T-helper 1 cell treated with Interleukin-12 subunit alpha and Interleukin-12 subunit beta and Interleukin-4 antibody, amounts not matched to agents 30 μg/mL and 1 μg/mL, for 36 hours (primary cell): ENCODE measurements around the gene FYTTD1.

Source experiments
- H3K27ac Mint-ChIP-seq: one replicate; pipeline ENCODE4 v1.8.0; 2021; ENCODE audit warnings: mild to moderate bottlenecking, mixed read lengths
- H3K27me3 Mint-ChIP-seq: one replicate; pipeline ENCODE4 v1.8.0; 2021; ENCODE audit warnings: low read depth, mixed read lengths
- H3K36me3 Mint-ChIP-seq: one replicate; pipeline ENCODE4 v1.8.0; 2021; ENCODE audit warnings: low read depth, mixed read lengths
- H3K4me1 Mint-ChIP-seq: one replicate; pipeline ENCODE4 v1.8.0; 2021; ENCODE audit warnings: low read depth, mixed read lengths
- H3K4me3 Mint-ChIP-seq: one replicate; pipeline ENCODE4 v1.8.0; 2021; ENCODE audit warnings: mild to moderate bottlenecking, moderate library complexity, mixed read lengths
- H3K9me3 Mint-ChIP-seq: one replicate; pipeline ENCODE4 v1.8.0; 2021; ENCODE audit warnings: mixed read lengths

Gene FYTTD1

GRCh38 chr3:197820550-197821335 lies 71.1 kb downstream of the FYTTD1 start:
- Mint-ChIP-seq H3K4me1 (peaks cover 4% of the 10 kb centered on the region), H3K27ac (peak overlapping the region; percentile 23), H3K36me3 (peaks cover 17% of the 10 kb centered on the region), H3K27me3 (no peaks in the 10 kb centered on the region), H3K9me3 (no peaks in the 10 kb centered on the region), H3K4me3 (no peak overlapping the region)

- peaks cover 30% of the 10 kb centered on the region for H3K36me3 Mint-ChIP-seq
- no peaks in the 10 kb centered on the region for H3K9me3 Mint-ChIP-seq
- no peak overlapping the region for H3K27ac Mint-ChIP-seq
- H3K4me3 Mint-ChIP-seq: no peak overlapping the region
- no peaks in the 10 kb centered on the region for H3K4me1 Mint-ChIP-seq
- H3K27me3 Mint-ChIP-seq: no peaks in the 10 kb centered on the region
Observed at GRCh38 chr3:197829397-197830045, 79.8 kb downstream of the FYTTD1 start.

GRCh38 chr3:197830308-197830966 lies 80.8 kb downstream of the FYTTD1 start:
- Mint-ChIP-seq H3K4me1 (no peaks in the 10 kb centered on the region), H3K9me3 (no peaks in the 10 kb centered on the region), H3K27ac (no peak overlapping the region), H3K27me3 (no peaks in the 10 kb centered on the region), H3K36me3 (peaks cover 31% of the 10 kb centered on the region), H3K4me3 (no peak overlapping the region)

GRCh38 chr3:197830967-197831313 lies 81.3 kb downstream of the FYTTD1 start:
- Mint-ChIP-seq H3K36me3 (peaks cover 35% of the 10 kb centered on the region), H3K4me3 (no peak overlapping the region)

GRCh38 chr3:197833930-197834715 lies 84.4 kb downstream of the FYTTD1 start:
- Mint-ChIP-seq H3K36me3 (peaks cover 35% of the 10 kb centered on the region), H3K9me3 (no peaks in the 10 kb centered on the region), H3K4me3 (no peak overlapping the region), H3K27me3 (no peaks in the 10 kb centered on the region), H3K27ac (no peak overlapping the region), H3K4me1 (peaks cover 2% of the 10 kb centered on the region)

More at GRCh38 chr3:197830967-197831313, 81.3 kb downstream of the FYTTD1 start:
- Mint-ChIP-seq H3K9me3 (no peaks in the 10 kb centered on the region), H3K27me3 (no peaks in the 10 kb centered on the region), H3K4me1 (no peaks in the 10 kb centered on the region), H3K27ac (no peak overlapping the region)

- H3K9me3 Mint-ChIP-seq: no peaks in the 10 kb centered on the region
- no peak overlapping the region for H3K4me3 Mint-ChIP-seq
- H3K27me3 Mint-ChIP-seq: no peaks in the 10 kb centered on the region
- peaks cover 31% of the 10 kb centered on the region for H3K36me3 Mint-ChIP-seq
- no peak overlapping the region for H3K27ac Mint-ChIP-seq
- H3K4me1 Mint-ChIP-seq: peaks cover 2% of the 10 kb centered on the region
Observed at GRCh38 chr3:197835509-197835908, 85.8 kb downstream of the FYTTD1 start.

- H3K36me3 Mint-ChIP-seq: peaks cover 30% of the 10 kb centered on the region
- no peak overlapping the region for H3K4me3 Mint-ChIP-seq
- no peaks in the 10 kb centered on the region for H3K27me3 Mint-ChIP-seq
- H3K9me3 Mint-ChIP-seq: no peaks in the 10 kb centered on the region
- no peak overlapping the region for H3K27ac Mint-ChIP-seq
- H3K4me1 Mint-ChIP-seq: peaks cover 2% of the 10 kb centered on the region
Observed at GRCh38 chr3:197836244-197836643, 86.6 kb downstream of the FYTTD1 start.
